ENCODE data around the gene C19orf33. TPM values are rescaled to one million over a fixed set of nuclear protein-coding genes. Genes with fewer than 3 reads are reported as not detected.

C19orf33 gene
- total RNA-seq, 2 experiments from 2014 or later = not detected

DNA sequence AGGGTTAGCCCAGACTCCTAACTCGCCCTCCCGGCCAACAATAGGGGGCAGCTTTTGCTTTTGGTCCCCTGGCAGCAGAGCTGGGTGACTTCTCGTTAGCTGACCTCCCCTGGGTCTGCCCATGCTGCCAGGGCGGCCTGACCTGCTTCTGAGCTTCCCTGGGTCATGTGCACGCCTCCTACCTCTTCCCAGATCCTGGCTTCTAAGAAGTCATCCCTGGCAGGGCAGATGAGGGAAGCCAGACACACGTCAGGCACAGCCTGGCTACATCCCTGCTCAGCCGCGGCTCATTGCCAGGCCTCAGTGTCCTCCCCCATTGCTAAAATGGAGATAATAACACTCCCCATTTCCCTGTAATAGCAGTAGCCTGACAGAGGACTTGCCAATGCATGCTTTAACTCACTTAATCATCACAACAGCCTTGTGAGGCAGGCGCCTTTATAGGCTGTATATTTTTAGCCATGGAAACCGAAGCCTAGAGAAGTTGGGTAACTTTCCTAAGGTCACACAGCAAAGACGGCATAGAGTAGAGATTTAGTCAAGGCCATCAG is 17.7 kb downstream of the C19orf33 start:
- POLR2A ChIA-PET = interaction anchor here (1.3 kb wide), 1 partner anchor 57 kb away, joined by 3 read pairs; the partner anchor contains the start of gene SPINT2
- H3K4me3 ChIP-seq (ENCODE audit: low read depth, low read length, poor library complexity, severe bottlenecking) = no peak overlapping the region
- H3K36me3 ChIP-seq (ENCODE audit: insufficient read depth, low read length) = no peaks in the 10 kb centered on the region
- no peaks in the 10 kb centered on the region for H3K9me2 ChIP-seq (ENCODE audit: insufficient read depth, low read length)
- no peak overlapping the region for H3K27ac ChIP-seq (ENCODE audit: low read depth, low read length, poor library complexity, severe bottlenecking)
- H3K79me2 ChIP-seq (ENCODE audit: insufficient read depth, low read depth, low read length) = no peaks in the 10 kb centered on the region
- CTCF ChIA-PET (ENCODE audit: unreplicated experiment) = no interaction called here
- no peak for DNase-seq (ENCODE audit: low spot score)
- TF ChIP-seq EZH2phosphoT487 (IDR thresholded peaks at IDR 0.05; ENCODE audit: borderline replicate concordance, low read depth, low read length) = no peak
- TF ChIP-seq, protein P1, sequence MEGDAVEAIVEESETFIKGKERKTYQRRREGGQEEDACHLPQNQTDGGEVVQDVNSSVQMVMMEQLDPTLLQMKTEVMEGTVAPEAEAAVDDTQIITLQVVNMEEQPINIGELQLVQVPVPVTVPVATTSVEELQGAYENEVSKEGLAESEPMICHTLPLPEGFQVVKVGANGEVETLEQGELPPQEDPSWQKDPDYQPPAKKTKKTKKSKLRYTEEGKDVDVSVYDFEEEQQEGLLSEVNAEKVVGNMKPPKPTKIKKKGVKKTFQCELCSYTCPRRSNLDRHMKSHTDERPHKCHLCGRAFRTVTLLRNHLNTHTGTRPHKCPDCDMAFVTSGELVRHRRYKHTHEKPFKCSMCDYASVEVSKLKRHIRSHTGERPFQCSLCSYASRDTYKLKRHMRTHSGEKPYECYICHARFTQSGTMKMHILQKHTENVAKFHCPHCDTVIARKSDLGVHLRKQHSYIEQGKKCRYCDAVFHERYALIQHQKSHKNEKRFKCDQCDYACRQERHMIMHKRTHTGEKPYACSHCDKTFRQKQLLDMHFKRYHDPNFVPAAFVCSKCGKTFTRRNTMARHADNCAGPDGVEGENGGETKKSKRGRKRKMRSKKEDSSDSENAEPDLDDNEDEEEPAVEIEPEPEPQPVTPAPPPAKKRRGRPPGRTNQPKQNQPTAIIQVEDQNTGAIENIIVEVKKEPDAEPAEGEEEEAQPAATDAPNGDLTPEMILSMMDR (conservative IDR thresholded peaks at IDR 0.05; ENCODE audit: low read length) = no peak
- BruUV-seq (replicated peaks) = no TSS peak
- no peak overlapping the region for H3K4me2 ChIP-seq (ENCODE audit: low read length)
- peaks cover 7% of the 10 kb centered on the region for H3K4me1 ChIP-seq (ENCODE audit: insufficient read depth, low read length, poor library complexity, severe bottlenecking)
- intact Hi-C loops (cut with micrococcal nuclease; ENCODE audit: unreplicated experiment) = no loop called here
- no peaks in the 10 kb centered on the region for H4K20me1 ChIP-seq (ENCODE audit: insufficient read depth, low read length)
- no peaks in the 10 kb centered on the region for H3K9me3 ChIP-seq (ENCODE audit: low read length)
- H2AFZ ChIP-seq (ENCODE audit: low read length) = no peak overlapping the region

DNA sequence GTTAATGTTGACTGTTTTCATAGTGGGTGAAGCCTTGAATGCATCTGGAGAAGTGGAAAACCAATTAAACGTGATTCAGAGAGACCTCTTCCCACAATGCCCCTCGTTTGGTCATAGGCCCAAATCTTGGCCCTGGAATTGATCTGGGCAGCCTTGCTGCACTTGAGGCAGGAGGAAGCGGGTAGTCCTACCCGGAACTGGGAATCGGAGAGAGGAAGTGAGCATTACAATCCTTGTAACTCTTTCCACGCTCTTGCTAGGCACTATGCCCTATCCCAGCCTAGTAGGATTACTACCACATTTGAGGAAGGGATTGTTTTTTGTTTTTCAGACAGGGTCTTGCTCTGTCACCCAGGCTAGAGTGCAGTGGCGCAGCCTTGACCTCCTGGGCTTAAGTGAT is 19.2 kb downstream of the C19orf33 start:
- DNase-seq (ENCODE audit: low spot score) = no peak
- Histone ChIP-seq H3K4me1 (ENCODE audit: insufficient read depth, low read length, poor library complexity, severe bottlenecking) (peaks cover 5% of the 10 kb centered on the region), H3K9me2 (ENCODE audit: insufficient read depth, low read length) (no peaks in the 10 kb centered on the region), H3K4me3 (ENCODE audit: low read depth, low read length, poor library complexity, severe bottlenecking) (no peak overlapping the region), H3K9me3 (ENCODE audit: low read length) (no peaks in the 10 kb centered on the region), H2AFZ (ENCODE audit: low read length) (no peak overlapping the region), H3K27ac (ENCODE audit: low read depth, low read length, poor library complexity, severe bottlenecking) (no peak overlapping the region), H4K20me1 (ENCODE audit: insufficient read depth, low read length) (no peaks in the 10 kb centered on the region), H3K79me2 (ENCODE audit: insufficient read depth, low read depth, low read length) (no peaks in the 10 kb centered on the region), H3K4me2 (ENCODE audit: low read length) (no peak overlapping the region), H3K36me3 (ENCODE audit: insufficient read depth, low read length) (peaks cover 6% of the 10 kb centered on the region; the same call in 1 of the 2 replicates)
- ChIA-PET POLR2A (no interaction called here), CTCF (ENCODE audit: unreplicated experiment) (no interaction called here)
- TF ChIP-seq, protein P1 (conservative IDR thresholded peaks at IDR 0.05; ENCODE audit: low read length) = no peak
- TF ChIP-seq EZH2phosphoT487 (IDR thresholded peaks at IDR 0.05; ENCODE audit: borderline replicate concordance, low read depth, low read length) = no peak
- no TSS peak for BruUV-seq (replicated peaks)
- intact Hi-C loops (cut with micrococcal nuclease; ENCODE audit: unreplicated experiment) = no loop called here

DNA sequence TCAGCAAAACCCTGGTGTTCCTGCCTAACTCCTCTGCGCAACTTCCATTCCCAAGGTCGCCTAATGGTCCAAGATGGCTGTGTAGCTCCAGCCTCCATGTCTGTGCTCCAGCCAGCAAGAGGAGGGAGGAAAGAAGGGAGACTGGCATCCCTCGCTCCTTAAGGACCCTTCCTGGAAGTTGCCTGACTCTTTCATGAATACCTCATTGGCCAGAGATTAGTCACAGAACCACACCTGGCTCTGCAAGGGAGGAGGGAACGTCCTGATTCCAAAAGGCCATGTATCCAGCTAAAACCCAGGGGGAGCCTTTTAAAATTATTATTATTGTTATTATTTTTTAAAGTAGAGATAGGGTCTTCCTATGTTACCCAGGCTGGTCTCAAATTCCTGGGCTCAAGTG is 20.4 kb downstream of the C19orf33 start:
- no peak overlapping the region for H3K4me3 ChIP-seq (ENCODE audit: low read depth, low read length, poor library complexity, severe bottlenecking)
- peaks cover 6% of the 10 kb centered on the region; the same call in 1 of the 2 replicates for H3K36me3 ChIP-seq (ENCODE audit: insufficient read depth, low read length)
- DNase-seq (ENCODE audit: low spot score) = no peak
- H3K9me2 ChIP-seq (ENCODE audit: insufficient read depth, low read length) = no peaks in the 10 kb centered on the region
- H3K4me2 ChIP-seq (ENCODE audit: low read length) = no peak overlapping the region
- peaks cover under 1% of the 10 kb centered on the region for H3K4me1 ChIP-seq (ENCODE audit: insufficient read depth, low read length, poor library complexity, severe bottlenecking)
- no TSS peak for BruUV-seq (replicated peaks)
- H4K20me1 ChIP-seq (ENCODE audit: insufficient read depth, low read length) = no peaks in the 10 kb centered on the region
- ChIA-PET CTCF (ENCODE audit: unreplicated experiment) (no interaction called here), POLR2A (no interaction called here)
- H2AFZ ChIP-seq (ENCODE audit: low read length) = no peak overlapping the region
- TF ChIP-seq EZH2phosphoT487 (IDR thresholded peaks at IDR 0.05; ENCODE audit: borderline replicate concordance, low read depth, low read length) = no peak
- TF ChIP-seq, protein P1 (conservative IDR thresholded peaks at IDR 0.05; ENCODE audit: low read length) = no peak
- no peaks in the 10 kb centered on the region for H3K79me2 ChIP-seq (ENCODE audit: insufficient read depth, low read depth, low read length)
- H3K27ac ChIP-seq (ENCODE audit: low read depth, low read length, poor library complexity, severe bottlenecking) = no peak overlapping the region
- intact Hi-C loops (cut with micrococcal nuclease; ENCODE audit: unreplicated experiment) = no loop called here
- H3K9me3 ChIP-seq (ENCODE audit: low read length) = no peaks in the 10 kb centered on the region
